GM19397 (cell line): ENCODE results near the gene DGAT2.
A peak's percentile ranks its signal among the peaks of the same experiment; 100 is the strongest.
"Not testable (repeated sequence)": the region's sequence is repeated elsewhere in the genome, so short reads cannot be mapped to it uniquely, and the experiment has no call there.

Experiments
- ATAC-seq: cut with Tn5 transposase; IDR thresholded peaks from one replicate; pipeline ENCODE4 v1.9.1; 2021; ENCODE audit warnings: mild to moderate bottlenecking, moderate library complexity; ENCODE audit not compliant: unreplicated experiment

DGAT2 gene

DNA sequence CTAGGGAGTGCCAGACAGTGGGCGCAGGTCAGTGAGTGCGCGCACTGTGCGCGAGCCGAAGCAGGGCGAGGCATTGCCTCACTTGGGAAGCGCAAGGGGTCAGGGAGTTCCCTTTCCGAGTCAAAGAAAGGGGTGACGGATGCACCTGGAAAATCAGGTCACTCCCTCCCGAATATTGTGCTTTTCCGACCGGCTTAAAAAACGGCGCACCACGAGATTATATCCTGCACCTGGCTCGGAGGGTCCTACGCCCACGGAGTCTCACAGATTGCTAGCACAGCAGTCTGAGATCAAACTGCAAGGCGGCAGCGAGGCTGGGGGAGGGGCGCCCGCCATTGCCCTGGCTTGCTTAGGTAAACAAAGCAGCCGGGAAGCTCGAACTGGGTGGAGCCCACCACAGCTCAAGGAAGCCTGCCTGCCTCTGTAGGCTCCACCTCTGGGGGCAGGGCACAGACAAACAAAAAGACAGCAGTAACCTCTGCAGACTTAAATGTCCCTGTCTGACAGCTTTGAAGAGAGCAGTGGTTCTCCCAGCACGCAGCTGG lies 19.8 kb upstream of the DGAT2 start:
- not testable (repeated sequence) for ATAC-seq

GRCh38 chr11:75754933-75755332 lies 13.6 kb upstream of the DGAT2 start:
- ATAC-seq: not testable (repeated sequence)

DNA sequence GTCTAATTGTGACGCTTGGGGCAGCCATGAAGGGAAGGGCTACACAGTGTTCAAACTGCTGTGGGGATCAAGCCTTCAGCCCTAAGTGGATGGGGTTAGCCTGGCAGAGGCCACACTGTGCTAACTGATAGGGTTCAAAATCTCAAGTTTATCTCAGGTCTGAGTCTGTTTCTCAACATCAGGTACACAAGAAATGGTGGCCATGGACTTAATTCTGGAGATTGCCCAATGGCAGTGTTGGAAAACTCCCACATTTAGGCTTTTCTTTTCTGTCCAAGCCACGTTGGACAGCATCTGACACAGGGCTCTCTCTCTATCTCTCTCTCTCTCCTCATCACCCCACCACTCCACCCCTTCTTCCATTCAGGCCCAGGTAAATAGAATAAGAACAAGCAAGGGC lies 10.9 kb upstream of the DGAT2 start:
- no peak for ATAC-seq

GRCh38 chr11:75759832-75760231 lies 8.7 kb upstream of the DGAT2 start:
- no peak for ATAC-seq

GRCh38 chr11:75760243-75760642 lies 8.3 kb upstream of the DGAT2 start:
- ATAC-seq: no peak

DNA sequence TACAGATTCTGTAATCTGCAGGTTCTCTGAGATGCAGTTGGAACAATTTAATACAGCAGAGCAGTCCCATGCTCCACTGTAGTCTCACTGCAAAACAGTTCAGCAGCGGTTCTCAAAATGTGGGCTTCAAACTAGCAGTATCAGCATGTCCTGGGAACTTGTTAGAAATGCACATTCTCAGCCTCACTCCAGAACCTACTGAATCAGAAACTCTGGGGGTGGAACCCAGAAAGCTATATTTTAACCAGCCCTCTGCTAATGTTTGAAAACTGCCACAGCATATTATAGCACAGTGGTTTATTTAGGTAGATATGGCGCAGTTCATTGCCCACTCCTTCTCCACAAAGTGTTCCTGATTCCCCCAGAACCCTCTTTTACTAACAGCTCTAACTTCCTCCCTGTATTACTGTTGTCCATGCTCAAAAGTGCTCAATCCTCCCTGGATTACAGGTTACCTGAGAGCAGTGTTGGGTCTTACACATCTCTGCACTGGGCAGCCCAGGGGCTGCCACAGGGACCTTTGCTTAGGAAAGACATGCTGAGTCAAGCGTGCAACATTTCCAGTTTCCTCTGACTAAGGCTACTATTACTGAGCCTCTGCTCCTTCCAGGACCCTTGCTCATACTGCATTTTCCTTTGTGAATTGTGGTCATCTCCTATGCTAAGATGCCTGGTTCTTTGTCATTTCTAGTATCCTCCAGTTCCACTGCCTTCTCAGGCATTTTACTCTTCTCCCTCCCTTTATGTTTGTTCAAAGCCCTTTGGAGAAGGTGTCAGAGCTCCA lies 7.7 kb upstream of the DGAT2 start:
- no peak for ATAC-seq

- no peak for ATAC-seq
Observed at GRCh38 chr11:75762158-75762557, 6.4 kb upstream of the DGAT2 start.

DNA sequence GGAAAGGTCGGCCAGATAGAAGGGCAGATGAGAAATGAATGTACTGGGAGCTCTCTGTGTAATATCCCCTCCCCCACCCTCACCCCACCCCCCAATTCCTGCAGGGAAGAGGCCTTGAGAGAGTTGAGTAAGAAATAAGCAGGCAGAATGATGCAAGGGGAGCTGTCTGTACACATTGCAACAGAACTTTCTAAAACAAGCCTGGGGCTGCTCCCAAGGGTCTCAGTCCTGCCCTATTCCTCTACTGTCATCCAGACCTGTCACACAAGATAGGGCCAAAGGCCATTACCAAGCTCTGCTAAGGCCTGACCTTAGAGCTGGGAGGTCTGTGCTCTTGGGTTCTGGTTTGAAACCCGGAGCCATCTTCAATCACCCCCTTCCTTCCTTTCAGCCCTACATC lies 5.7 kb upstream of the DGAT2 start:
- ATAC-seq: no peak

- no peak for ATAC-seq
Observed at GRCh38 chr11:75763846-75764245, 4.7 kb upstream of the DGAT2 start.

DNA sequence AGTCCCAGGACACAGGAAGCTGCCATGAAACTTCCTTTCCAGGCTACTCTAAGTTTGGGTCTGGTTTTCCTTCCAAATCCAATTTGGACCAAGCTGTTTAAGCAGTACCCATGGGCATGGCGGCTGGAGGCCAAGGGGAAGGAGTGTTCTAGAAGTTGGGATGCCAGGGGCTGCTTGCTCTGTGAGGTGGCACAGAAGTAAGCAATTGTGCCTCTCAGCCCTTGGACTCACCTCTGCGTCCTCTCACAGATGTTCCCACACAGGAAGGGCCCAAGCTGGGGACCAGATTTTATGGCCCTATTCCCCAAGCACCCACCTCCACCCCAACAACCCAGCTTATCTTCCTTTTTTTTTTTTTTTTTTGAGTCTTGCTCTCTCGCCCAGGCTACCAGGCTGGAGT lies 3.5 kb upstream of the DGAT2 start:
- ATAC-seq: no peak

DNA sequence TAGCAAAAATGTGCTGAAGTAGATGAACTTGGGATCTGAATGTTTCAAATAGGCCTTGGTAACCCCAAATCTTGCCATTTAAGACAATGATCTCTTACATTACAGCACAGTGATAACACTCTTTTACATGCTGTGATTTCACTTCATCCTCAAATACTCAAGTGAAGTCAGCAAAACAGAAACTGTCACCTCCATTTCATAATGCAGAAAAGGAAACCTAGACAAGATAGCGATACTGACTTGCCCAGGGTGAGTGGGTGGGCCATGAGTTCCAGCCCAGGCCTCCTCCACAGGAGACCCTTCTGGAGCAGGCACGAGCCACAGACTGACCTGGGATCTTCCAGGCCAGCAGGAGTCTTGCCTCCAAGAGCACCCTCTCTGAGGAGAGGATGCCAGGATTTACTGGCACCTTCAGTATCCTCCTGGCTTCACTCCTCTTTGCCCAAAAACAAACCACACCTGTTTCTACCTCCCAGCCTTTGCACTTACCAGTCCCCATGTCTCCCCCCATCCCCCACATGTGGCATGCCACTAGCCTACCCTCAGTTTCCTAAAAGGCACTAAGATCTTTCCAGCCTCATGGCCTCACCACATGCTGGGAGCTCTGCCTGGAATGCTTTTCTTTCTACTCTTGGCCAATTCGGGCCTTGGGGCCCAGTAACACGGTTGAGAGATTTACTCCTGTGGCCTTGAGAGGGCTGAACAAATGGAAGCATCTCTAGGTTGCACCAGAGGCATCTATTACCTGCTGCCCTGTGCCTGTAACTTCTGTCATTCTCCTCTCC lies 1.9 kb upstream of the DGAT2 start:
- ATAC-seq: no peak

GRCh38 chr11:75767228-75767572 lies 1.4 kb upstream of the DGAT2 start:
- ATAC-seq: no peak

DNA sequence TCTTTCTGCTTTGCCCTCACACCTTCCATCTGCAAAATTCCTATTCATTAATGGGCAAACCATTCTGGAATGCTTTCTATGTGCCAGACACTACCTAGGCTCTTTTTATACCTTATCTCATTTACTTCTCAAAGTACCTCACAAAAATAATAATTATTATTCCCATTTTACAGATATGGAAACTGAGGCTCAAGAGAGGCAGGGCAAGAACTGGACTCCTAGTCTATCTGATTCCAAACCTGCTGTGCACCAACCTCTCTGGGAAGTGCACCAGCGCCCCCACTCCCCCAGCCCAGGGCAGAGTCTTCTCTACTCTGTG lies 826 bp upstream of the DGAT2 start:
- no peak for ATAC-seq

DNA sequence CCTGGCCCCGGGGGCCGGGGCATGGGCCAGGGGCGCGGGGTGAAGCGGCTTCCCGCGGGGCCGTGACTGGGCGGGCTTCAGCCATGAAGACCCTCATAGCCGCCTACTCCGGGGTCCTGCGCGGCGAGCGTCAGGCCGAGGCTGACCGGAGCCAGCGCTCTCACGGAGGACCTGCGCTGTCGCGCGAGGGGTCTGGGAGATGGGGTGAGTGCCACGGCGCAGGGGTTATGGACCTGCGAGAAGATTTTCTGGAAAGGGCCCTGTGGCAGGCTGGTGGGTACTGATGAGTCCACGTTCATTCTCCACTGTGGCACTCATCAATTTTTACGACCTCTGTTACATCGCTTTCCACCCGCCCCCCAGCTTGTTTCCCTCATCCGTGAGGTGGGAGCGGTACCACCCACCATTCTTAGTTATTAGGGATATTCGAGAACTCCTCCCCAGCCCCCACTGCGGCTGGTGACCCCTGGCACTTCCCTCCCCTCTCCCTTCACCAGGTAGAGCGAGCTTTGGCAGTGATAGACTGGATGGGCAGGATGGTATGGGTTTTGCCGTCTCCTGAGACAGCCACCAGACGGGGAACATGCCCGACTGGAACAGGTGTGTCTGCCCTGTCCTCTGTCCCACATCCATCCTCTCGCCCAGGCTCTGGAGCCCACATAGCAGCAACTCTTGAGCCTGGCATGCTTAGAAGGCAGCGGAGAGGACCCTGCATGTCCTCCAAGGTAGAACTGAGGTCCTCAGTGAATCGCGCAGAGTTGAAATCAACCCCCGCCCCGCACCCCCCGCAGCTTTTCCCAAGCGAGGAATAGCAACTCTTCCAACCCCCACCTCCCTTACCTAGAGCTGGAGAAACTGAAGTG lies 562 bp downstream of the DGAT2 start:
- ATAC-seq: no peak

- ATAC-seq: no peak
Observed at GRCh38 chr11:75770102-75770501, 1.5 kb downstream of the DGAT2 start.

GRCh38 chr11:75771646-75772410 lies 3.2 kb downstream of the DGAT2 start:
- no peak for ATAC-seq

DNA sequence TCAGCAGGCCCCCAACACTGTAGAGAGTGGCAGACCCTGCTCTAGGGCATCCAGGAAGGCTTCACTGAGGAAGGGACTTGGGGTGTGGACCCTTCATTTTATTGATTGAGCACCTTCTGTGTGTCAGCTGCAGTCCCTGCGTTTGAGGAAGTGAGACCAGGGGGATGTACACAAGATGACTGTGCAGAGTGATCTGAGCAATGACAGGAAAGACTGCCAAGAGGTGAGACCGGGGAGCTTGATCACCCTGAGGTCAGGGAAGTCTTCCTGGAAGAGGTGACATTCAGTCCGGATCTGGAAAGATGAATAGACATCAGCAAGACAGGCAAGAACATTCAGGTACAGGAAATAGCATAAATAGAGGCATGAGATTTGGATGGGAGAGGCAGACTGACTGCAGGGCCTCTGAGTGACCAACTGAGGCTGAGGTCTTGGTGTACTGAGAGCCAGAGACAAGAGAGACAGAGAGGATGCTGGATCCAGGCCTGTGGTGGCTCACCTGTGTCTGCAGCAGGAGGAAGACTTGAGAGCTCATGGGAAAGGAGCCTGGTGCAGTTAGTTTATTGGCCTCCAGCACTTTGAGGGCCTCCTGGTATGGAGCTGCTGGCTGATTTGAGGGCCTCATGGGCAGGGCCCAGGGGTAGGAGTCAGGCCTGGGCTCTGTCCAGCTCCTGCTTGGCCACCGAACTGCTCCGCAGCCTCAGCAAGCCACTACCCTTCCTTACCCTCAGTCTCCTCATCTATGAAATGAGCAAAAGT lies 5.2 kb downstream of the DGAT2 start:
- peak; percentile 72 for ATAC-seq

- ATAC-seq: no peak
Observed at GRCh38 chr11:75775056-75775455, 6.5 kb downstream of the DGAT2 start.

DNA sequence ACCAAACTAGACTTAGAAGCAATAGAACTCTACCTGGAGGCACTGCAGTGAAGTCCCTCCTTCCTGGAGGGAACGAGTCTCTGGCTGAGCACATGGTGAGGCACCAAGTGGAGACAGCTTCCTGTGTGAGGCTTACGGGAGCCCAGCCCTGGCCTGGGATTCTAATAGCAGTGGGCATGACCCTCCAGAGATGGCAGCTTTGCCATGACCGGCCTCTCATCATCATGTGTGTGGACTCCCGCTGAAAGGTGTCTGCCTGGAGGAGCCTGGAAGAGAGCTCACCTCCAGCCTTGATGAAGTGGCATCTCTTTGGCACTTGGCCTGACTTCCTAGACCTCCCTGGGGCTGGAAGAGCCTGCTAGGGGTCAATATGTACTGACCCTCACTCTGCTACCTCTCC lies 8.0 kb downstream of the DGAT2 start:
- no peak for ATAC-seq
